Epidermal melanocyte (primary cell): ENCODE measurements around the gene MAN2B1.
"Not testable (repeated sequence)": the region's sequence is repeated elsewhere in the genome, so short reads cannot be mapped to it uniquely, and the experiment has no call there.

ENCODE experiments used
- DNase-seq: peaks from one replicate; pipeline ENCODE4 v3.0.0; 2011; ENCODE audit warnings: low spot score; ENCODE audit not compliant: insufficient read length

The MAN2B1 gene

DNA sequence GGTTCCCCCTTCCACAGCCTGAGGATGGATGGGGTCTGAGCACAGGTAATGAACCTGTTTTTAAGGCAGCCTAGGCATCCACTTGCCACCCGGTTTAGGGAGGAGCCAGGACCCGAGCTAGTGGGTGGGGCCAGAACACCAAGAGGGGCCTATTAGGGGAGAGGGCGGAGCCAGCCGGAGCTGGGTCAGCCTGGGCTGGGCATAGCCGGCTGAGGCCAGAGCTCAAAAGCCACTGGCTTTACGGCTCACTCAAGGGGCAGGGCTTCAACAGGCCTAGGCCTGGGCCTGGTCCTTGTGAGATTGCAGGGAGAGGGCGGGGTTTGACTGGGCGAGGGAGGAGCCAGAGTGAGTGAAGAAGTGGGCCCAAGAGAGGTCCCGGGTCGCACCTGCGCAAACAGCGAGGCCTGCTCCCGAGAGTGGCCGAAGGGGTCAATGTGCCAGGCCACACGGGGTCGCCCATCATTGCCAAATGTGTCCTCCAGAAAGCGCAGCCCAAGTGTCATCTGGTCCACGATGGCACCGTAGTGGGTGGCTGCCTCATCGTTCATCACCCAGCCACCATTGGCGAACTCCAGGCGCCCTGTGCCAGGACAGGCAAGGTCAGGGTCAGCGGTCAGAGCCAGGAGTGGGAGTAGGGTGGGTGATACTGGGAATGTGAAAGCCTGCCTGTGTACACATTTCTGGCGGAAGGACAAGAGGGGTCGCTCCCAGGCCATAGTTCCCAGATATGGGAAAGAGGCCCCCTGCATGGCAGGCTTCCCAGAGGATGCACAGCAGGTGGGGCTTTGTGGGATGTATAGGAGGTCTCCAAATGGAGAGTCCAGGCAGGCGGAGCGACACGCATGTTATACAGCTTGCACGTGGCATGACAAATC is 1.9 kb downstream of the MAN2B1 start:
- no peak for DNase-seq

DNA sequence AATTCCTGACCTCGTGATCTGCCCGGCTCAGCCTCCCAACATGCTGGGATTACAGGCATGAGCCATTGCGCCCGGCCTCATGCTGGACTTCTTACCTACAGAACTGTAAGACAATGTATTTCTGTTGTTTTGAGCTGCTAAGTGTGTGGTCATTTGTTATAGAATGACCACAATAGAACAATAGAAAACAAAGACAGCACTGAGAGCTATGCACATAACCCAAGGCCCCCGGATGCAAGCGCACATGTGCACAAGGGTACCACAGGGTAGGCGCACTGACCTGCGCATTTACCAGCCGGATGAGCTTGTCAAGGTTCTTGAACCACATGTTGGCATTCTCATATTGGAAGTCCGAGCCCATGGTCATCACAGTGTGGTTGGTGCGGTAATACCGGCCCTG is 5.6 kb downstream of the MAN2B1 start:
- DNase-seq, result no peak

DNA sequence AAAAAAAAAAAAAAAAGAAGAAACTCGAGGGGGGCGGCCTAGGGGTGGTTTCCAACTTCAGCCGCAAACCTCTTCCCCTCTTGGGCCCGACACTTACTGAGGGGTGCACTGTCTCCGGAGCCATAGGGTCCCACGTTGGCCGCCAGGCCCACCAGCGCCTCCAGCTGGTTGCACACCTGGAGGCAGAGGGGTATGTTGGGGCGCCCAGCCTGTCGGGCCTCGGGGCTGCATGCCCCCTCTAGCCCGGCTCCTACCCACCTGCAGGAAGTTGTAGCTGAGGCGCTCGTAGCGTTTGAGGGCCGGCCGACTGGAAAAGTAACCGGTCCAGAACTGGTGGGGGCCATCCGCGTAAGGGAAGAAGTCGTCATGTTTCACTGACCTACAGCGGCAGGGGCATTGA is 8.6 kb downstream of the MAN2B1 start:
- no peak for DNase-seq

DNA sequence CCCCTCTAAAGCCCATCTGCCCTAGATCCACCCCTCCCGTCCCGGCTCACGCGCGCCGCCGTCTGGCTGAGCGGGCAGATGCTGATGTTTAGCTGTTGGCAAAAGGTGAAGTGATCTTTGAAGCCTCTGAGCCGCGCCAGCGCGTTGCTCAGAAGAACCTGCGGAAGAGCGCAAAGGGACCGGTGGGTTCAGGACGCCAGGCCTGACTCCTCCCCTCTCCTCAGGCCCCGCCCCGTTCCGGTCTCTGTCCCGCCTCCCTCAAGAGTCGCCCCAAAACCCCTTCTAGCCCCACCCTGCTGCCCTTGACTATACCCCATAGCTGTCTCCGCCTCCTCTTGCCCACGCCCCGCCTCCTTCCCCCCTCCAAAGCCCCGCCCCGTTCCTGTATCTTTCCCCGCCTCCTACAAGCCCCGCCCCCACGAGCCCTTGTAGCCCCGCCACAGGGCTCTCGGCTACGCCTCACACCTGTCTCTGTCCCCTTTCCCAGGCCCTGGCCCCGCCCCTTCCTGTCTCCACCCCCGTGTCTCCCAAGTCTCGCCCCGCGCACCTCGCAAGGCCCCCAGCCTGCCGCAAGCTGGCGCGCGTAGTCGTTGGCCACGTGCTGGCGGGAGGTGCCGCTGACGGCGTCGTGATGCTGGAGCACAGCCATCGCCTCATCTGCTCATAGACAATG is 9.5 kb downstream of the MAN2B1 start:
- DNase-seq, result no peak

DNA sequence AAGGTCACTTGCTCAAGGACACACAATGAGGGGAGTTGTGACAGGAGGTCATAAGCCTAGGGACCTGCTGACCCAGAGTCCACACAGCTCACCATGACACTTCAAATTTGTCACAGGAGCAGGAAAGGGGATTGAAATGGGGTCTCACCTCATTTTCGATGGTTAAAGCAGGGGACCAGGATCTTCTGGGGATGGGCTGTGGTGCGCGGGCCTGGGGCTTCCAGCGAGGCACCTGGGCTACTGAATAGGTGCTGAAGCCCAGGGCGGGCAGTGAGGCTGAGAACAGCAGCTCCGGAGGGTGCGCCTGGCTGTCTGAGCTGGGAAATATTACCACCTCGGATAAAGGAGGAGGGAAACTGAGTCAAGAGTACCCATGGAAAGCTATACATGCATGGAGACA is 11.0 kb downstream of the MAN2B1 start:
- no peak for DNase-seq

DNA sequence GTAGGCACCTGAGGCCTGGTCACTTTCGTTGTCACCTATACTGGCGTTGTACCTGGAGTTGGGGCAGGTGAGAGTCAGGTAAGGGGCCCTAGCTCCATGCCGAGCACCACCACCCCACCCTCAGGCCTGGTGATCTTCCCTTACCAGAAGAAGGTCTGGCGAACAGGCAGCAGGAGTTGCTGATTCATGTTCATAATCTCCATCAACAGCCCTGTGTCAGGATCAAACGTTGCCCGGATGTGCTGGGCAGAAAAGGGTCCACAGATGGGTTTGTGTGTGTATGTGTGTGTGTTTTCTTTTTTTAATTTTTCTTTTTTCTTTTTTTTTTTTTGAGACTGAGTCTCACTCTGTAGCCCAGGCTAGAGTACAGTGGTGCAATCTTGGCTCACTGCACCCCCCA is 14.3 kb downstream of the MAN2B1 start:
- DNase-seq, result no peak

DNA sequence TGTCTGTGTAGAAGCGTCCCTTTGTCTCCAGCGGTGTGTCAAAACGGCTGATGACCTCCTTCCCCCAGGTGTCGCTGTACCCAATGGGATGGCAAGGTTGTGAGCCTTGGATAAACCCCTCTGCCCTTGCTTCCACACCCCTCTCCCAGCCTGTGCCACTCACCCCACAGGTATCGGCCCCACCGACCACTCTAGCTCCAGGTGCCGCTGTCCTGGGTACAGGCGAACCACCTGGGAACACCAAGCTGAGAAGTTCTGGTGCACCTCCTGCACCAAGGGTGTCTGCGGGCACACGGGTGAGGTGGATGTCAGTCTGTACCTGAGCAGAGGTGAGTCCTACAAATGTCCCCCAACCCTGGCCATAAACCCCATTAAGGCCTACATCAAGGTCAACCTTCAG is 16.6 kb downstream of the MAN2B1 start:
- no peak for DNase-seq

DNA sequence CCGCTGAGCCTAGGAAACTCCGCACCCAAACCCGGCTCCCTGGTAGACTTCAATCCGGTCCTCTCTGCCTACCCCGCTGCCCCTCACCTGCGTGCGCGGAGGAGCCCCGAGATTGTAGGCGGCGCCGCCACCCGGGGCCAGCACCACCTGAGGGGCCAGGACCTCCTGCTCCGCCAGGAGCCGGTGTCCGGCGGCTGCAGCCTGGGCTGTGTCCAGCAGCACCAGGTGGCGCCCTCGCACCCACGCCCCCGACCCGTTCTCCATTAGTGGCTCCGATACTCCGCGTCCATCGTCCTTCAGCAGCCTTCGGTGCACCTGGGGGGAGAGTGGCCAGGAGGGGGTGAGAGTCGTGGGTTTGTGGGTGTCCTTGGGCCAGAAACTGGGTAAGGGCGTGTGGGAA is 18.5 kb downstream of the MAN2B1 start:
- no peak for DNase-seq

DNA sequence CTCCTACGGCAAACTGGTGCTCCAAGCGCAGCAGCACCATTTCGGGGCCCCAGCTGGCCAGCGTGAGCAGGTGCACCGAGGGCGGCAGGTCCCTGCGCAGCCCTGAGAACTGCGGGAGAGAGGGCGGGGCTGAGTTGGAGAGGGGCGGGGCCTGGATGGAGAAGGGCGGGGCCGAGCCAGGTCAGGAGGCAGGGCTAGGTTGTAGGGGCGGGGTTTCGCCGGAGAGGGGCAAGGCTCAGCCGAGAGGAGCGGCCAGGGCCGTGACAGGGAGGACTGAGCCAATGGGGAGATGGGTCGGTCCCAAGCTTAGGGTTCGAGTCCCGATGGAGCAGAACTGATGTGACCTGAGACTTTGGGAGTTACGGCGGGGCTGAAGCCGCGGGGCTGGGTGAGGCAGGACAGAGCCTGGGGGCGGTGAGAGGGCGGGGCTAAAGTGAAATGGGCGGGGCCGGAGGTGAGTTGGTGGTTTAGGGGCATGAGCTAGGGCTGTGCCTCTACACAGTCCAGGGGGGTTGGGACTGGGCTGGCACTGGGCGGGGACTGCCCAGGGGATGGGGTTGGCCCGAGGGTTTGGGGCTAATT is 19.0 kb downstream of the MAN2B1 start:
- no peak for DNase-seq

DNA sequence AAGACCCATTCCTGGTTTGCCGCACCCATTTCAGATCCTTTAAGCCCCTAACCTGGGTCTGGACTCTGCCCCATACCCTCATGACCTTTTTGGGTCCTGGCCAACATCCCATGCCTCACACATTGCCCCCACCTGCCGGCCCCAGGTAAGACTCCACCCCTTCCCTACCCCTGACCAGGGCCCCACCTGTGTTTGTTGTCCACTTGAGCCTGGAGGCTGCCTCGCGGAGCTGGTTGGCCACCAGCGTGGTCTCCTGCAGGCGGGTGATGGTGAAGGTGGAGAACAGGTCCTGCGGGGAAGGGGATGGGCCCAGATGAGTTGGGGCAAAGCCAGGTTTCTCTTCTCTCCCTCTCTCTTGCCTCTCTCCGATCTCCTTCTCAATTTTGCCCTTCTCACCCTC is 19.5 kb downstream of the MAN2B1 start:
- no peak for DNase-seq

DNA sequence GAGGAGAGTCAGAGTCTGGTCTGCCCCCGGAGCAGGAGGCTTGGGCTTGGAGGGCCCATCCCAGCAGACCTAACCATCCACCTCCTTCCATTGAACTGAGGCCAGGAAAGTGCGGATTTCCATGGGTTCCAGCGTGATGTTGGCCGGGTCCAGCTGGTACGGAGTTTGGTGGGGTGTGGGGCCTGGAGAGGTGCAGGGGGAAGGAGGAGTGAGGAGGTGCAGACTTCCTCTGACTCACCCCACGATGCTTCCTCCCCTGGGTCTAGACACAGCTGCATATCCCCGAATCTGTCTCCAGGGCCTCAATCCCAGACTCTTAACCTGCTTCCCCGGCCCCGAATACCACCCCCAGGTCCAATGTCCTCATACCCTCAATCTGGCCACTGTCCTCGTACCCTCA is 20.0 kb downstream of the MAN2B1 start:
- no peak for DNase-seq

DNA sequence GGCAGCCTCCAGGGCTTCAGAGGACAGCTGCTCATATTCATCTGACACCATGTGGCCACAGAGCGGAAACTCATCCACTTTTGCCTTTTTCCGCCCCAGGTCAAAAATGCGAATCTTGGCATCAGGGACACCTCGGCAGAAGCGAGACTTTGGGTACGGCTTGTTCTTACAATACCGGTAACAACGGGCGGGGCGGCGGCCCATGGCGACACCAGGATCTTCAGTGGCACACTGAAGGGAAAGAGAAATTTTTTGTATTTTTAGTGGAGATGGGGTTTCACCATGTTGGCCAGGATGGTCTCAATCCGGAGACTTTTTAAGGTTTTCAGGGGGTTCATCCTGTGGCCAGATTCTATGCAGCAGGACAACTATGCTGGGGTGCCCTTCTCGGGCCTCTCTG is 22.8 kb downstream of the MAN2B1 start:
- DNase-seq, result not testable (repeated sequence)

DNA sequence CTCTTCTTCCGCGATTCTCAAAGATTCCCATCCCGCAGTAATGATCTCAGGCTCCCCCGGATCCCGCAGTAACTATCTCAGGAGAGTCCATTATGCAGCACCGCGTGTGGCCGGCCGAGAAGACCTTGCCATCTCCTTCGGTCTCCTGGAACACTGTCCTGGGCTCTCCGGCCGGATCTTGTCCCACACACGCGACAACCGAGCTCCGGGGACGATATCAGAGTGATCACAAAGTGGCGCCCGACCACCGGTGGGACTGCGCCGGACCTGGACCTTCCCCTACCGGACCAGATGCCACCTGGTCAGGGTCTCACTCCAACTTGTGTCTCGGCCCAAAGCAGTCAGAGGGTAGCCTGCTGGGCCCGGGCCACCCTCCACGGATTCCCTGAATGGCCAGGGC is 24.0 kb downstream of the MAN2B1 start:
- no peak for DNase-seq

DNA sequence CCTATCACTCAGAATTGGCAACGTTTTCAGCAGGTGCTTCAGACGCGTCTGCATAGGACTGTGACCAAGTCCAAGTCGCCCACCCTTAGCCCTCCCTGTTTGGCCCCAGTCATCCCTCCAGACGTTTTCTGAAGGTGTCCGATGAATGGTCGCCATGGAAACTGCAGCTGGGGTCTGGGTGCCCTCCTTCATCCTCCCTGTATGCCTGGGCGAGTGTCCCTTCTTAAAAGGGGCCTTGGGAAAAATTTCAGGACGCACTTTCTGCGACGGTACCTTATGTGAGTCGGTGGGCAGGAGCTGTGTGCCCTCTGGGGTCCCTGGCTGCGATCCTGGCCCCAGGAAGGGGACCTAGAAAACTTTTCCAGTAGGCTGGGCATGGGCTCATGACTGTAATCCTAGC is 25.1 kb downstream of the MAN2B1 start:
- no peak for DNase-seq

DNA sequence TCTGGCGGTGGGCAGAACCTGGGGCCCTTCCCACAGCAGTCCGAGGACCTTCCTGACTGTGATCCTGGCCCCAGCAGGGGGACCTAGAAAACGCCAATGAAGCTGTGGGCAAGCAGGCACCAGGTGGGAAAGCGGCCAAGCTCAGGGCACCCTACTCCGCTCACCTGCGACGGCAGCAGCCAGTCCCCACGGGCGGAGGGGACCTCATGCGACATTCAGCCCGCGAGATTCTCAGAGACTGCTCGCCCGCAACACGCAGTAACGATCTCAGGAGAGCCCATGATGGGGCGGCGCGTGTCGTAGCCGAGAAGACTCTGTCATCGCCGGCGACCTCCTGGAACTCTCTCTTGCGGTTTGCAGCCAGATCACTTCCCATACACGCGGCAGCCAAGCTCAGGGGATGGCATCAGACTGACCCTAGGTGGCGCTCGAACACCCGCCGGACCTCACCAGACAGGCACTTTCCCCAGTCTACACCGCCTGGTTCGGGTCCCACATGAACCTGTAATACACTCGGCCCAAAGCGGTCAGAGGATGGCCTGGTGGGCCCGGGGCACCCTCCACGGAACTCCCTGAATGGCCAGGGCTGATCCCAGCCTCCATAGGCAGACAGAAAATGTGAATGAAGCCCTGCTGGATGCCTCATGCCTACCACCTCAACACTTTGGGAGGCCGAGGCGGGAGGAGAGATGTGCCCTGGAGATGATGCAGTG is 26.5 kb downstream of the MAN2B1 start:
- peak; percentile 75 for DNase-seq

DNA sequence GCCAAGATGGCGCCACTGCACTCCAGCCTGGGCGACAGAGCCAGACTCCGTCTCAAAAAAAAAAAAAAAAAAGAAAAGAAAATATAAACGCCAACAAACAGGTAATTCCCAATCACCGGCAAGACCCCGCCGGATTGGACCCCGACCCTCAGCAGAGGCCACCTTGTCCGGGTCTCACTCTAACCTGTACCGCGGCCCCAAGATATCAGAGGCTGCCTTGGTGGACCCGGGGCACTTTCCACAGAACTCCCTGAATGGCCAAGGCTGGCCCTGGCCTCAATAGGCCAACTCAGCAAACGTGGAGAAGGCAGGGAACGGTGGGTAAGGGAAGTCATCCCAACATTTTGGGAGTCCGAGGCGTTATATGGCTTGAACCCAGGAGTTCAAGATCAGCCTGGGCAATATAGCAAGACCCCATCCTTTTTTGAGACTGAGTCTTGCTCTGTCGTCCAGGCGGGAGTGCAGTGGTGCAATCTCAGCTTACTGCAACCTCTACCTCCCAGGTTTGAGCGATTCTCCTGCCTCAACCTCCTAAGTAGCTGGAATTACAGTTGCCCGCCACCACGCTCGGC is 27.8 kb downstream of the MAN2B1 start:
- no peak for DNase-seq

DNA sequence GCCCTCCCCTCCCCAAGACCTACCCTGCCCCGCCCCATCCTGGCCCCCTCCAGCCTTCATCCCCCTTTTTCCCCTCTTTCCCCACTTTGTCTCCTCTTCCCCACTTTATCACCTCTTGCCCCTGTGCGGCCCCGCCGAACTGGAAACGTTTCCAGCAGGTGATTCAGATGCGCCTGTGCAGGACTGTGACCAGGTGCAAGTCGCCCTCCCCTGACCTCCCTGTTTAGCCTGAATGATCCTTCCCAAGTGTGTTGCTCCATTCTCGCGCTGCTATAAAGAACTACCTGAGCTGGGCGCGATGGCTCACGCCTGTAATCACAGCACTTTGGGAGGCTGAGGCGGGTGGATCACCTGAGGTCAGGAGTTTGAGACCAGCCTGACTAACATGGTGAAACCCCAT is 29.9 kb downstream of the MAN2B1 start:
- DNase-seq, result no peak

DNA sequence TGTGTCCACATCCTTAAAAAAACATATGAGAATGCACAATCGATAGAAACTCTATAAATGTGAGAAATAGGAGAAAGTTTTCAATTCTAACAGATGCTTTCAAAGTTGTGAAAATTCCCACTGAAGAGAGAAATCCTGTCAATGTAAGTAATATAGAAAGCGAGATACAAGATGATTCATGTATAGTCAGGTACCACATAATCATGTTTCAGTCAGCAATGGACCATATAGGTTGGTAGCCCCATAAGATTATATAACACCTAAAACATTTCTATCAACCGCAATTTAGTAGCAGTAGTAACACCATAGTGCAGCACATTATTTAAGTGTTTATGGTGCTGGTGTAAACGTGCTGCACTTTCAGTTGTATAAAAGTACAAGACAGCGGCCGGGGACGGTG is 37.3 kb downstream of the MAN2B1 start:
- DNase-seq, result no peak

DNA sequence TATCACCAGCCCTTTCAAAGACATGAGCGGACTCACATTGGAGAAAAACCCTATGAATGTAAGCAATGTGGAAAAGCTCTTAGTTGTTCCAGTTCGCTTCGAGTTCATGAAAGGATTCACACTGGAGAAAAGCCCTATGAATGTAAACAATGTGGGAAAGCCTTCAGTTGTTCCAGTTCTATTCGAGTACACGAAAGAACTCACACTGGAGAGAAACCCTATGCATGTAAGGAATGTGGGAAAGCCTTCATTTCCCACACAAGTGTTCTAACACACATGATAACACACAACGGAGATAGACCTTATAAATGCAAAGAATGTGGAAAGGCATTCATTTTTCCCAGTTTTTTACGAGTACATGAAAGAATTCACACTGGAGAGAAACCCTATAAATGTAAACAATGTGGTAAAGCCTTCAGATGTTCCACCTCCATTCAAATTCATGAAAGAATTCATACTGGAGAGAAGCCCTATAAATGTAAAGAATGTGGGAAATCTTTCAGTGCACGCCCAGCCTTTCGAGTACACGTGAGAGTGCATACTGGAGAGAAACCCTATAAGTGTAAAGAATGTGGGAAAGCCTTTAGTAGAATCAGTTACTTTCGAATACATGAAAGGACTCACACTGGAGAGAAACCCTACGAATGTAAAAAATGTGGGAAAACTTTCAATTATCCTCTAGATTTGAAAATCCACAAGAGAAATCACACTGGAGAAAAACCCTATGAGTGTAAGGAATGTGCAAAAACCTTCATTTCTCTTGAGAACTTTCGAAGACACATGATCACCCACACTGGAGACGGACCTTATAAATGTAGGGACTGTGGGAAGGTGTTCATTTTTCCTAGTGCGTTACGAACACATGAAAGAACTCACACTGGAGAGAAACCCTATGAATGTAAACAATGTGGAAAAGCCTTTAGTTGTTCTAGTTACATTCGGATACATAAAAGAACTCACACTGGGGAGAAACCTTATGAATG is 38.2 kb downstream of the MAN2B1 start:
- no peak for DNase-seq

DNA sequence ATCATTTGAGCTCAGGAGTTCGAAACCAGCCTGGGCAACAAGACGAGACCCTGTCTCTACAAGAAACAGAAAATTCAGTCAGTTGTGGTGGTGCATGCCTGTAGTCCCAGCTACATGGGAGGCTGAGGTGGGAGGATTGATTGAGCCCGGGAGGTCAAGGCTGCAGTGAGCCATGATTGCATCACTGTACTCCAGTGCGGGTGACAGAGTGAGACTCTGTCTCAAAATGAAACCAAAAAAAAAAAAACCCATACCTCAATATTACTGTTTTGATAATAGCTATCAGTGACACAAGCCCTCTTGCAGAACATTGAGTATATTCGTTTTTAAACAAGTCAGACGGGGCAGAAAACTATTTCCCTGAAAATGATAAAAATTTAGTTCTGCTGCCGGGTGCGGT is 39.6 kb downstream of the MAN2B1 start:
- DNase-seq, result no peak
